Measurements from ENCODE around the gene NUDT16L1.
A peak's percentile ranks its signal among the peaks of the same experiment; 100 is the strongest.

- no peak for TF ChIP-seq REST (IDR thresholded peaks at IDR 0.05; ENCODE audit: insufficient replicate concordance, low read depth)
- no peak for TF ChIP-seq CTCF (IDR thresholded peaks at IDR 0.05; ENCODE audit: insufficient read depth, low read length)
- no peak for TF ChIP-seq POLR2AphosphoS5 (IDR thresholded peaks at IDR 0.05; ENCODE audit: low read depth)
- no peak for TF ChIP-seq GABPA (IDR thresholded peaks at IDR 0.05; ENCODE audit: low read depth)
- peak; percentile 10; the same call in 1 of the 2 replicates for TF ChIP-seq SPI1 (IDR thresholded peaks at IDR 0.05; ENCODE audit: borderline replicate concordance, low read depth)
Observed at GRCh38 chr16:4700997-4701743, 7.8 kb downstream of the NUDT16L1 start.
